Mesothelial cell of epicardium (in vitro differentiated cells): Measurements from ENCODE around the gene SEC24D. TPM values are rescaled to one million over a fixed set of nuclear protein-coding genes. Genes with fewer than 3 reads are reported as not detected.

ENCODE experiments used
- DNase-seq, 2 experiments: peaks; one replicate each; pipeline ENCODE4 v3.0.0; 2021; ENCODE audit warnings: low spot score in 2 of 2; ENCODE audit not compliant: unreplicated experiment in 2 of 2
- H3K27ac Mint-ChIP-seq: 2 replicates; pipeline ENCODE4 v1.8.0; 2021; ENCODE audit warnings: mixed read lengths
- H3K27me3 Mint-ChIP-seq: 2 replicates; pipeline ENCODE4 v1.8.0; 2021; ENCODE audit warnings: low read depth, mixed read lengths
- H3K36me3 Mint-ChIP-seq: 2 replicates; pipeline ENCODE4 v1.8.0; 2021; ENCODE audit warnings: mixed read lengths
- H3K4me1 Mint-ChIP-seq: 2 replicates; pipeline ENCODE4 v1.8.0; 2021; ENCODE audit warnings: mixed read lengths
- H3K4me3 Mint-ChIP-seq: 2 replicates; pipeline ENCODE4 v1.8.0; 2021; ENCODE audit warnings: mild to moderate bottlenecking, moderate library complexity, mixed read lengths
- H3K9me3 Mint-ChIP-seq: 2 replicates; pipeline ENCODE4 v1.8.0; 2021; ENCODE audit warnings: mixed read lengths
- CTCF ChIP-seq: fragments of 200-600 bp; sonication (generic); IDR thresholded peaks from one replicate; pipeline ENCODE4 v1.5.0; 2021; ENCODE audit warnings: antibody characterized with exemption; ENCODE audit not compliant: unreplicated experiment
- total RNA-seq: library from RNA; stranded (reverse); gene quantifications from 3 replicates; pipeline ENCODE4 v1.2.1, GENCODE V29; 2021

Gene SEC24D
- total RNA-seq, 1 donor from 2014 or later, result 87.6 TPM

- no peak overlapping the region for H3K4me3 Mint-ChIP-seq
- DNase-seq, result no peak
- H3K27me3 Mint-ChIP-seq, result no peaks in the 10 kb centered on the region
- no peak overlapping the region for H3K27ac Mint-ChIP-seq
- H3K9me3 Mint-ChIP-seq, result no peaks in the 10 kb centered on the region
- H3K36me3 Mint-ChIP-seq, result peaks cover 14% of the 10 kb centered on the region
- TF ChIP-seq CTCF, result no peak
- H3K4me1 Mint-ChIP-seq, result peaks cover 82% of the 10 kb centered on the region
Observed at GRCh38 chr4:118760092-118760491, 75.8 kb downstream of the SEC24D start.

- no peak for DNase-seq
- Mint-ChIP-seq H3K27ac (peak overlapping the region; percentile 78), H3K4me3 (no peak overlapping the region), H3K36me3 (peaks cover 13% of the 10 kb centered on the region), H3K27me3 (no peaks in the 10 kb centered on the region), H3K9me3 (no peaks in the 10 kb centered on the region), H3K4me1 (peaks cover 87% of the 10 kb centered on the region)
- TF ChIP-seq CTCF, result no peak
Observed at GRCh38 chr4:118759481-118759880, 76.4 kb downstream of the SEC24D start.

- H3K4me3 Mint-ChIP-seq, result no peak overlapping the region
- DNase-seq, result no peak
- peaks cover 87% of the 10 kb centered on the region for H3K4me1 Mint-ChIP-seq
- peaks cover 4% of the 10 kb centered on the region for H3K36me3 Mint-ChIP-seq
- TF ChIP-seq CTCF, result no peak
- H3K9me3 Mint-ChIP-seq, result no peaks in the 10 kb centered on the region
- H3K27ac Mint-ChIP-seq, result peak overlapping the region; percentile 76
- no peaks in the 10 kb centered on the region for H3K27me3 Mint-ChIP-seq
Observed at GRCh38 chr4:118758293-118758692, 77.6 kb downstream of the SEC24D start.

GRCh38 chr4:118757761-118758251 lies 78.1 kb downstream of the SEC24D start:
- Mint-ChIP-seq H3K27me3 (no peaks in the 10 kb centered on the region), H3K36me3 (peaks cover 5% of the 10 kb centered on the region), H3K4me1 (peaks cover 86% of the 10 kb centered on the region), H3K4me3 (no peak overlapping the region), H3K27ac (peak overlapping the region; percentile 76), H3K9me3 (no peaks in the 10 kb centered on the region)
- no peak for TF ChIP-seq CTCF
- no peak for DNase-seq

GRCh38 chr4:118756958-118757357 lies 79.0 kb downstream of the SEC24D start:
- Mint-ChIP-seq H3K27ac (peak overlapping the region; percentile 76), H3K4me1 (peaks cover 82% of the 10 kb centered on the region)

More at GRCh38 chr4:118756958-118757357, 79.0 kb downstream of the SEC24D start:
- no peak for TF ChIP-seq CTCF
- peaks cover 6% of the 10 kb centered on the region for H3K36me3 Mint-ChIP-seq
- no peaks in the 10 kb centered on the region for H3K27me3 Mint-ChIP-seq
- DNase-seq, result no peak
- no peaks in the 10 kb centered on the region for H3K9me3 Mint-ChIP-seq
- H3K4me3 Mint-ChIP-seq, result no peak overlapping the region
